GM18907 (cell line): ENCODE data around the gene STAG3.
"Not testable (repeated sequence)": the region's sequence is repeated elsewhere in the genome, so short reads cannot be mapped to it uniquely, and the experiment has no call there.

Experiments
- ATAC-seq: cut with Tn5 transposase; IDR thresholded peaks from one replicate; pipeline ENCODE4 v1.9.1; 2021; ENCODE audit warnings: mild to moderate bottlenecking, moderate library complexity; ENCODE audit not compliant: unreplicated experiment

STAG3 gene

DNA sequence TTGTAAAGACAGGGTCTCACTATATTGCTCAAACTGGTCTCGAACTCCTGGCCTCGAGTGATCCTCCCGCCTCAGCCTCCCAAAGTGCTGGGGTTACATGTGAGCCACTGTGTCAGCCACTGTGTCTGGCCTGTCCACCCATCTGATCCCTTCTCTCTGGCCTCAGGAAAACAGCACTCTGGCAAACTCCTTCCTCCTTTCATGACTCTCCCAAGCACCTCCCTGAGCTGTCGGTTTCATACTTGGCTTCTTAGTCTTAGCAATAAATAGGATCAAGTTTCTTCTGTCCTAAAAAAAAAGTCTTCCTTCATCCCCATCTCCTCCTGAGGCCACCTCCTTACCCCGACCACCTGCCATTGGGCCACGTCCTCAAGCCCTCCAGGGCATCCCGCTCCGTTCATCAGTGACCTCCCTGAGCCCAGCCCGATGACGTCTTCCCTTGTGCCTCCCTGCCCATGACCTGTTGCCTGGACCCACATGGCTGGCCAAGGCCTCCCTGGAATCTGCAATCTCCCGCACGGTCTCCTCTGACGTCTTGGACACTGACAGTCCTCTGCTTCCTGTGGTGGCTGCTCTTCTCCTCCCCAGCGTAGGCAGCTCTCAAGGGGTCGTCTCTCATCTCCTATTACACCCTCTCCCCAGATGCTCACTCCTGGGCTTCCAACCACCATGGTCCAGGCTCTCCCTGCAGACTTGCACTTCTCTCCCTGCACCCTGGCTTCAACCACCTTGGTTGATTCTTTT is 68.6 kb downstream of the STAG3 start:
- not testable (repeated sequence) for ATAC-seq

DNA sequence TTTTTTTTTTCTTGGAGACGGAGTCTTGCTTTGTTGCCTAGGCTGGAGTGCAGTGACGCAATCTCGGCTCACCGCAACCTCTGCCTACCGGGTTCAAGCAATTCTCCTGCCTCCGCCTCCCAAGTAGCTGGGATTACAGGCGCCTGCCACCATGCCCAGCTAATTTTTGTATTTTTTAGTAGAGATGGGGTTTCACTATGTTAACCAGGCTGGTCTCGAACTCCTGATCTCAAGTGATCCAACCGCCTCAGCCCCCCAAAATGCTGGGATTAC is 69.1 kb downstream of the STAG3 start:
- ATAC-seq = not testable (repeated sequence)

DNA sequence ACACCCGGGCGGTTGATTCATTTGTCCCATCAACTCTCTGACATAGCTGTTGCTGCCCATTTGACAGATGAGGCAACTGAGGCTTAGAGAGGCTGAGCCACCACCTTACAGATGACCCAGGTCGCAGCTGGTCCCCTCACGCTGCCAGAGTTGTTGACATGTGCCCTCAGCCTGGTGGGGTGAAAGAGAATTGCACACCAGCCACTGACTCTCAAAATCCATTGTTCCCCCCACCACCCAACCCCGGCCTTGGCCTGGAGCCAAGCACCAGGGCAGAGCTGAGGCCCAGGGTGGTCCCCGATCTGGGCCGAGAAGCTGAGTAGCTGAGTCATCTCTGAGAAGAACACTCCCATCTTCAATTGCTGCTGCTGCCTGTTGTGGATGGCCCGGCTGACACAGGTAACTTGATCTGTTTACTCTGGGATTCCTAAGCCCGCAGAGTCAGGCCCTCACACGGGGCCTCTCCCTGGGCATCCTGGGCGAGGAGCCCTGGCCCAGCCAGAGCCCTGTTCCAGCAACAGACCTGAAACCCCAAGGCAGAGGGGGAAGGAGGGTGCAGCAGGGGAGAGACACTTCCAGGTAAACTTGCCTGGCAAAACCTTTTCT is 69.5 kb downstream of the STAG3 start:
- no peak for ATAC-seq

GRCh38 chr7:100248483-100248882 is 70.8 kb downstream of the STAG3 start:
- ATAC-seq = no peak

DNA sequence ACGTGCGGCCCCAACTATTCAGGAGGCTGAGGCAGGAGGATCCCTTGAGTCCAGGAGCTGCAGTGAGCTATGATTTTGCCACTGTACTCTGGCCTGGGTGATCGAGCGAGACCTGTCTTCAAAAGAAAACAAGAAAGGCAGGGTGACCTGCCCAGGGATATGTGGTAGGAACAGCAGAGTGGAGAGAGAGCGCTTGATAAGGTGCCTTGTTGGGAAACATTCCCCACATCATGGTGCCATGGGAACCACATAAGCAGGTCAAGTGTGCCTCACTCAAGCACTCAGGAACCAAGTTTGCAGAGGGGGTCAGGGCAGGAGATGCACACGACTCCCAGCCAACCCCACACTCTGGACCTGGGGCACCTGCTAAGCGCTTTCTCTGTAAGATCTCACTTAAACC is 79.3 kb downstream of the STAG3 start:
- no peak for ATAC-seq

DNA sequence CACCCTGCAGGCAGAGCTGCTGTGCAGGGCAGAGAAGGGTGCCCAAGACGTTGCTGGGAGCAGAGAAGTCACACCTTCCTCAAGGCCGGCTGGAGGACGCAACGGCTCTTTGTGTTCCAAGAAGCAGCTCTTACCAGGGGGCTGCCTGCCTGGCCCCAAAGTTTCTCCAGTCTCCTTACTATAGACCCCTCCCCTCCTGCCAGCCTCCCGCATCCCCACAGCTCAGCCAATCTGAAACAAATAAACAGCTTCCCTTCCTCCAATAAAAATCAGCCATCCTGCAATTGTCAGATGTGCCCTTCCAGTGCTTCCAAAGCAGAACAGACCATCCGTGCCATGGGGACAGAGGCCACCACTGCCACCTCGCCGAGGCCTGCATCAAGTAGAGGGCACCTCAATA is 82.3 kb downstream of the STAG3 start:
- not testable (repeated sequence) for ATAC-seq

DNA sequence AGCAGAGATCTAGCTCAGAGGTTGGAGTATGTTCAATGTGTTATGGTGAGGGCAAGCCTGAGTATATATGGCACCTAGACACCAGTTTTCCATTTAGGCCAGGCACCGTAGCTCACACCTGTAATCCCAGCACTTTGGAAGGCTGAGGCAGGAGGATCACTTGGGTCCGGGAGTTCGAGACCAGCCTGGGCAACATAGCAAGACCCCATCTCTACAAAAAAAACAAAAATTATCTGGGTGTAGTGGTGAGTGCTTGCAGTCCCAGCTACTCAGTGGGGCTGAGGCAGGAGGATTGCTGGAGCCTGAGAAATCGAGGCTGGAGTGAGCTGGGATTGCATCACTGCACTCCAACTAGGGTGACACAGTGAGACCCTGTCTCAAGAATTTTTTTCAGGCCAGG is 85.2 kb downstream of the STAG3 start:
- ATAC-seq = not testable (repeated sequence)
